ENCODE results near the gene SMG7.

Gene SMG7

GRCh38 chr1:183562701-183563100 is 90.4 kb downstream of the SMG7 start:
- DNase-seq (ENCODE audit: low spot score): no peak

- DNase-seq (ENCODE audit: low spot score): no peak
These were observed 93.0 kb downstream of the SMG7 start for GRCh38 chr1:183565261-183565660.

GRCh38 chr1:183566026-183566425 is 93.7 kb downstream of the SMG7 start:
- DNase-seq (ENCODE audit: low spot score): no peak

GRCh38 chr1:183567584-183567983 is 95.3 kb downstream of the SMG7 start:
- no peak for DNase-seq (ENCODE audit: low spot score)

GRCh38 chr1:183568176-183569021 is 96.1 kb downstream of the SMG7 start:
- no peak for DNase-seq (ENCODE audit: low spot score)

- no peak for DNase-seq (ENCODE audit: low spot score)
These were observed 96.8 kb downstream of the SMG7 start for GRCh38 chr1:183569141-183569540.

GRCh38 chr1:183569801-183570200 is 97.5 kb downstream of the SMG7 start:
- DNase-seq (ENCODE audit: low spot score): no peak

- no peak for DNase-seq (ENCODE audit: low spot score)
These were observed 98.2 kb downstream of the SMG7 start for GRCh38 chr1:183570451-183570850.

GRCh38 chr1:183571678-183572268 is 99.5 kb downstream of the SMG7 start:
- no peak for DNase-seq (ENCODE audit: low spot score)

GRCh38 chr1:183572721-183573120 is 100.4 kb downstream of the SMG7 start:
- DNase-seq (ENCODE audit: low spot score): no peak

- no peak for DNase-seq (ENCODE audit: low spot score)
These were observed 103.3 kb downstream of the SMG7 start for GRCh38 chr1:183575606-183576005.

- no peak for DNase-seq (ENCODE audit: low spot score)
These were observed 104.2 kb downstream of the SMG7 start for GRCh38 chr1:183576537-183576936.

- no peak for DNase-seq (ENCODE audit: low spot score)
These were observed 105.7 kb downstream of the SMG7 start for GRCh38 chr1:183577897-183578465.

GRCh38 chr1:183578856-183579255 is 106.6 kb downstream of the SMG7 start:
- DNase-seq (ENCODE audit: low spot score): no peak

- DNase-seq (ENCODE audit: low spot score): no peak
These were observed 108.0 kb downstream of the SMG7 start for GRCh38 chr1:183580281-183580682.

- DNase-seq (ENCODE audit: low spot score): no peak
These were observed 109.9 kb downstream of the SMG7 start for GRCh38 chr1:183582021-183582713.

GRCh38 chr1:183583466-183583865 is 111.2 kb downstream of the SMG7 start:
- no peak for DNase-seq (ENCODE audit: low spot score)

GRCh38 chr1:183584147-183584546 is 111.8 kb downstream of the SMG7 start:
- no peak for DNase-seq (ENCODE audit: low spot score)

- no peak for DNase-seq (ENCODE audit: low spot score)
These were observed 112.7 kb downstream of the SMG7 start for GRCh38 chr1:183585038-183585437.

- DNase-seq (ENCODE audit: low spot score): no peak
These were observed 114.2 kb downstream of the SMG7 start for GRCh38 chr1:183586455-183586854.

GRCh38 chr1:183586926-183587325 is 114.6 kb downstream of the SMG7 start:
- no peak for DNase-seq (ENCODE audit: low spot score)

GRCh38 chr1:183588827-183589226 is 116.5 kb downstream of the SMG7 start:
- DNase-seq (ENCODE audit: low spot score): no peak

- DNase-seq (ENCODE audit: low spot score): no peak
These were observed 117.1 kb downstream of the SMG7 start for GRCh38 chr1:183589384-183589783.

Measured in RKO (cell line).